OCI-LY1 (cell line): ENCODE results near the gene BRD2.
A peak's percentile ranks its signal among the peaks of the same experiment; 100 is the strongest.

Experiments used
- H2AFZ ChIP-seq: fragments of 200-600 bp; sonication (generic), shearing (Covaris generic); 2 replicates; pipeline ENCODE4 v1.6.0; 2014; ENCODE audit warnings: antibody characterized with exemption, mild to moderate bottlenecking, low read length
- H3F3A ChIP-seq: fragments of 200-600 bp; sonication (generic), shearing (Covaris generic); 2 replicates; pipeline ENCODE4 v1.6.0; 2014; ENCODE audit warnings: mild to moderate bottlenecking, antibody characterized with exemption, low read length, moderate library complexity; ENCODE audit not compliant: insufficient read depth
- H3K27ac ChIP-seq: fragments of 200-600 bp; sonication (generic); 2 replicates; pipeline ENCODE4 v1.5.1; 2014; ENCODE audit warnings: low read length, mixed run types, mild to moderate bottlenecking, low read depth; ENCODE audit not compliant: poor library complexity, severe bottlenecking
- H3K27me3 ChIP-seq: fragments of 200-600 bp; sonication (generic); 2 replicates; pipeline ENCODE4 v1.6.0; 2014; ENCODE audit warnings: antibody characterized with exemption, mild to moderate bottlenecking, low read length, moderate library complexity; ENCODE audit not compliant: insufficient read depth
- H3K36me3 ChIP-seq: fragments of 200-600 bp; sonication (generic); 2 replicates; pipeline ENCODE4 v1.6.1; 2014; ENCODE audit warnings: mild to moderate bottlenecking, antibody characterized with exemption, low read length, moderate library complexity, mixed read lengths; ENCODE audit not compliant: insufficient read depth
- H3K4me1 ChIP-seq: fragments of 200-600 bp; sonication (generic); 2 replicates; pipeline ENCODE4 v1.5.1; 2014; ENCODE audit warnings: mild to moderate bottlenecking, low read length, moderate library complexity; ENCODE audit not compliant: insufficient read depth, severe bottlenecking
- H3K4me2 ChIP-seq: fragments of 200-600 bp; sonication (generic), shearing (Covaris generic); 2 replicates; pipeline ENCODE4 v1.6.1; 2014; ENCODE audit warnings: low read length
- H3K4me3 ChIP-seq: fragments of 200-600 bp; sonication (generic); 2 replicates; pipeline ENCODE4 v1.5.1; 2014; ENCODE audit warnings: low read length, low read depth, mild to moderate bottlenecking, mixed read lengths; ENCODE audit not compliant: poor library complexity, severe bottlenecking
- H3K79me2 ChIP-seq: fragments of 200-600 bp; shearing (Covaris generic); 2 replicates; pipeline ENCODE4 v1.6.1; 2016; ENCODE audit warnings: mixed run types, low read length, mixed read lengths; ENCODE audit not compliant: insufficient read depth
- H3K9ac ChIP-seq: fragments of 200-600 bp; sonication (generic), shearing (Covaris generic); 2 replicates; pipeline ENCODE4 v1.6.1; 2014; ENCODE audit warnings: mild to moderate bottlenecking, low read length, mixed read lengths
- H3K9me2 ChIP-seq: fragments of 200-600 bp; sonication (generic), shearing (Covaris generic); 2 replicates; pipeline ENCODE4 v1.6.1; 2014; ENCODE audit warnings: low read depth, mild to moderate bottlenecking, low read length, mixed read lengths
- H3K9me3 ChIP-seq: fragments of 200-600 bp; shearing (Covaris generic); 2 replicates; pipeline ENCODE4 v1.6.1; 2014; ENCODE audit warnings: low read length, mixed read lengths
- H4K20me1 ChIP-seq: fragments of 200-600 bp; sonication (generic), shearing (Covaris generic); 2 replicates; pipeline ENCODE4 v1.6.0; 2016; ENCODE audit warnings: mild to moderate bottlenecking, low read length; ENCODE audit not compliant: insufficient read depth
- CTCF ChIP-seq: fragments of 200-600 bp; sonication (generic), shearing (Covaris generic); IDR thresholded peaks from 2 replicates; pipeline ENCODE4 v1.5.1; 2017; ENCODE audit warnings: mild to moderate bottlenecking, antibody characterized with exemption, low read length, moderate library complexity, mixed read lengths
- EZH2 ChIP-seq: fragments of 200-600 bp; sonication (generic), shearing (Covaris generic); IDR thresholded peaks from 2 replicates; pipeline ENCODE4 v1.8.0; 2017; ENCODE audit warnings: borderline replicate concordance, mixed run types, mild to moderate bottlenecking, antibody characterized with exemption, low read length, moderate library complexity, mixed read lengths

BRD2 gene

DNA sequence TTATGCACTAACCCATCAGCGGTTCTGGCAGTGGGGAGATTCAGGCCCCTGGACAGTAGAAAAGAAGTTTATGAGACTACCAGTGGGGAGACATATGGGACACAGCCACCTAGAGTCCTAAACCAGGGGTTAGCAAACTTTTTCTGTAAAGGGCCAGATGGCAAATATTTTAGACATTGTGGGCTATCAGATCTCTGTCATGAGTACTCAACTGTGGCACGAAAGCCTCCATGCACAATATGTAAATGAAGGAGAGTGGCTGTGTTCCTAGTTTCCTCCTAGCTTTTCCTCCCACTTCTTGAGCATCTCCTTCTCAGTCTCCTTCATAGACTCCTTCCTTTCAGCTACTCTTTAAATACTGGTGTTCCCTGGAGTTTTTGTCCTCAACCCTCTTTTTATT, 12.2 kb upstream of the BRD2 start:
- H3K9ac ChIP-seq, result peak overlapping the region; percentile 54
- peak overlapping the region; percentile 20 for H3K4me3 ChIP-seq
- H3K4me2 ChIP-seq, result peak overlapping the region; percentile 49

GRCh38 chr6:32960563-32960962, 7.8 kb upstream of the BRD2 start:
- no peak overlapping the region for H3K4me3 ChIP-seq
- H3K4me2 ChIP-seq, result no peak overlapping the region
- no peaks in the 10 kb centered on the region for H3K9me2 ChIP-seq
- H3K4me1 ChIP-seq, result peaks cover 28% of the 10 kb centered on the region
- peaks cover 8% of the 10 kb centered on the region for H3K9me3 ChIP-seq
- TF ChIP-seq CTCF (no peak), EZH2 (no peak)
- 0 out of 2 replicates have a peak, but pooled peaks cover 14% of the 10 kb centered on the region for H3K79me2 ChIP-seq
- H3K27me3 ChIP-seq, result no peaks in the 10 kb centered on the region
- H3K9ac ChIP-seq, result no peak overlapping the region
- no peak overlapping the region for H2AFZ ChIP-seq
- no peaks in the 10 kb centered on the region; the same call in 1 of the 2 replicates for H3F3A ChIP-seq
- H3K36me3 ChIP-seq, result no peaks in the 10 kb centered on the region
- no peak overlapping the region for H3K27ac ChIP-seq
- H4K20me1 ChIP-seq, result no peaks in the 10 kb centered on the region

More for the DNA sequence above, 12.2 kb upstream of the BRD2 start:
- Histone ChIP-seq H3K9me3 (no peaks in the 10 kb centered on the region), H3K27me3 (no peaks in the 10 kb centered on the region), H4K20me1 (no peaks in the 10 kb centered on the region), H3K36me3 (no peaks in the 10 kb centered on the region), H3K4me1 (peaks cover 48% of the 10 kb centered on the region), H2AFZ (no peak overlapping the region), H3F3A (no peaks in the 10 kb centered on the region), H3K9me2 (no peaks in the 10 kb centered on the region), H3K27ac (peak overlapping the region; percentile 82), H3K79me2 (0 out of 2 replicates have a peak, but pooled peaks cover 4% of the 10 kb centered on the region)
- TF ChIP-seq CTCF (no peak), EZH2 (no peak)

- Histone ChIP-seq H3K36me3 (no peaks in the 10 kb centered on the region), H3K27ac (no peak overlapping the region), H3K9me2 (no peaks in the 10 kb centered on the region), H3K9ac (no peak overlapping the region), H3K79me2 (0 out of 2 replicates have a peak, but pooled peaks cover 14% of the 10 kb centered on the region), H3K9me3 (peaks cover 8% of the 10 kb centered on the region), H3K4me2 (no peak overlapping the region), H3F3A (no peaks in the 10 kb centered on the region; the same call in 1 of the 2 replicates), H4K20me1 (no peaks in the 10 kb centered on the region), H3K27me3 (no peaks in the 10 kb centered on the region), H3K4me1 (peaks cover 33% of the 10 kb centered on the region), H3K4me3 (no peak overlapping the region), H2AFZ (no peak overlapping the region)
- TF ChIP-seq CTCF (no peak), EZH2 (no peak)
Observed at GRCh38 chr6:32962213-32962826, 6.1 kb upstream of the BRD2 start.
